Activated T-cell treated with anti-CD3 and anti-CD28 coated beads, Interleukin-2, amount 50 U/mL, for 24 hours (primary cell): ENCODE data around the gene SNX14.
A peak's percentile ranks its signal among the peaks of the same experiment; 100 is the strongest.
"Not testable (repeated sequence)": the region's sequence is repeated elsewhere in the genome, so short reads cannot be mapped to it uniquely, and the experiment has no call there.

Source experiments
- DNase-seq: peaks from one replicate; pipeline ENCODE4 v3.0.0-alpha.2; 2020
- H3K27ac Mint-ChIP-seq: 2 replicates; pipeline ENCODE4 v1.8.0; 2020; ENCODE audit warnings: mild to moderate bottlenecking, mixed read lengths
- H3K27me3 Mint-ChIP-seq: 2 replicates; pipeline ENCODE4 v1.8.0; 2020; ENCODE audit warnings: mixed read lengths
- H3K36me3 Mint-ChIP-seq: 2 replicates; pipeline ENCODE4 v1.8.0; 2020; ENCODE audit warnings: low read depth, mixed read lengths
- H3K4me1 Mint-ChIP-seq: 2 replicates; pipeline ENCODE4 v1.8.0; 2020; ENCODE audit warnings: low read depth, mixed read lengths
- H3K4me3 Mint-ChIP-seq: 2 replicates; pipeline ENCODE4 v1.8.0; 2020; ENCODE audit warnings: mild to moderate bottlenecking, moderate library complexity, mixed read lengths
- H3K9me3 Mint-ChIP-seq: 2 replicates; pipeline ENCODE4 v1.8.0; 2020; ENCODE audit warnings: mixed read lengths

The SNX14 gene

GRCh38 chr6:85593438-85594196 is at the start of gene SNX14:
SNX14 (minus strand) TSS chr6:85593858; CDS start chr6:85593718, 140 bp downstream.
- Mint-ChIP-seq H3K9me3 (no peaks in the 10 kb centered on the region), H3K4me3 (peak within 1 kb of the TSS; percentile 85), H3K27ac (peak within 1 kb of the TSS; percentile 98), H3K27me3 (no peaks in the 10 kb centered on the region), H3K4me1 (peaks cover 56% of the 10 kb centered on the region), H3K36me3 (peaks cover 47% of the 10 kb centered on the region)
- DNase-seq: peak; percentile 86

GRCh38 chr6:85642774-85643536 is 49.3 kb upstream of the SNX14 start, which contains the start of gene SYNCRIP:
SYNCRIP (minus strand) TSS chr6:85642886; CDS start chr6:85641439, 1,447 bp downstream.
- H3K36me3 Mint-ChIP-seq: peaks cover 52% of the 10 kb centered on the region

GRCh38 chr6:85641897-85642773 is 48.5 kb upstream of the SNX14 start:
- peaks cover 60% of the 10 kb centered on the region for H3K36me3 Mint-ChIP-seq
- no peaks in the 10 kb centered on the region for H3K9me3 Mint-ChIP-seq
- peak; percentile 75 for DNase-seq
- H3K27ac Mint-ChIP-seq: peak overlapping the region; percentile 99
- H3K27me3 Mint-ChIP-seq: no peaks in the 10 kb centered on the region
- H3K4me1 Mint-ChIP-seq: peaks cover 47% of the 10 kb centered on the region
- H3K4me3 Mint-ChIP-seq: peak overlapping the region; percentile 87

More at GRCh38 chr6:85642774-85643536, 49.3 kb upstream of the SNX14 start, which contains the start of gene SYNCRIP:
- DNase-seq: peak; percentile 99
- Mint-ChIP-seq H3K27me3 (no peaks in the 10 kb centered on the region), H3K9me3 (no peaks in the 10 kb centered on the region), H3K4me3 (peak within 1 kb of the TSS; percentile 87), H3K4me1 (peaks cover 39% of the 10 kb centered on the region), H3K27ac (peak within 1 kb of the TSS; percentile 99)

GRCh38 chr6:85641522-85641896 is 47.9 kb upstream of the SNX14 start:
- H3K27ac Mint-ChIP-seq: peak overlapping the region; percentile 99
- H3K27me3 Mint-ChIP-seq: no peaks in the 10 kb centered on the region
- peaks cover 66% of the 10 kb centered on the region for H3K36me3 Mint-ChIP-seq
- H3K9me3 Mint-ChIP-seq: no peaks in the 10 kb centered on the region
- H3K4me1 Mint-ChIP-seq: peaks cover 52% of the 10 kb centered on the region
- no peak for DNase-seq
- H3K4me3 Mint-ChIP-seq: peak overlapping the region; percentile 87

- Mint-ChIP-seq H3K27ac (peak overlapping the region; percentile 99), H3K36me3 (peaks cover 73% of the 10 kb centered on the region), H3K27me3 (no peaks in the 10 kb centered on the region), H3K9me3 (no peaks in the 10 kb centered on the region), H3K4me1 (peaks cover 55% of the 10 kb centered on the region), H3K4me3 (peak overlapping the region; percentile 87)
- DNase-seq: no peak
Measured at GRCh38 chr6:85640821-85641220, 47.2 kb upstream of the SNX14 start.

GRCh38 chr6:85637579-85637978 is 43.9 kb upstream of the SNX14 start:
- H3K4me1 Mint-ChIP-seq: peaks cover 67% of the 10 kb centered on the region
- H3K27ac Mint-ChIP-seq: peak overlapping the region; percentile 75
- DNase-seq: no peak
- no peaks in the 10 kb centered on the region for H3K9me3 Mint-ChIP-seq
- peak overlapping the region; percentile 47 for H3K4me3 Mint-ChIP-seq
- H3K36me3 Mint-ChIP-seq: peaks cover 97% of the 10 kb centered on the region
- no peaks in the 10 kb centered on the region for H3K27me3 Mint-ChIP-seq

- no peak for DNase-seq
- Mint-ChIP-seq H3K27ac (peak overlapping the region; percentile 55), H3K4me3 (no peak overlapping the region), H3K9me3 (no peaks in the 10 kb centered on the region), H3K36me3 (peaks cover 97% of the 10 kb centered on the region), H3K4me1 (peaks cover 78% of the 10 kb centered on the region), H3K27me3 (no peaks in the 10 kb centered on the region)
Measured at GRCh38 chr6:85632164-85632942, 38.7 kb upstream of the SNX14 start.

GRCh38 chr6:85631117-85631516 is 37.5 kb upstream of the SNX14 start:
- not testable (repeated sequence) for H3K4me3 Mint-ChIP-seq, DNase-seq, H3K9me3 Mint-ChIP-seq, H3K27me3 Mint-ChIP-seq
- peak overlapping the region; percentile 47 for H3K27ac Mint-ChIP-seq
- H3K4me1 Mint-ChIP-seq: peaks cover 78% of the 10 kb centered on the region
- H3K36me3 Mint-ChIP-seq: peaks cover 97% of the 10 kb centered on the region

- Mint-ChIP-seq H3K4me3 (no peak overlapping the region), H3K4me1 (peaks cover 77% of the 10 kb centered on the region), H3K36me3 (peaks cover 97% of the 10 kb centered on the region), H3K27me3 (no peaks in the 10 kb centered on the region), H3K27ac (peak overlapping the region; percentile 60), H3K9me3 (no peaks in the 10 kb centered on the region)
- no peak for DNase-seq
Measured at GRCh38 chr6:85628353-85628752, 34.7 kb upstream of the SNX14 start.

GRCh38 chr6:85620308-85620707 is 26.6 kb upstream of the SNX14 start:
- peaks cover 99% of the 10 kb centered on the region for H3K36me3 Mint-ChIP-seq
- H3K4me3 Mint-ChIP-seq: no peak overlapping the region
- no peaks in the 10 kb centered on the region for H3K9me3 Mint-ChIP-seq
- no peak for DNase-seq
- H3K27ac Mint-ChIP-seq: peak overlapping the region; percentile 69
- no peaks in the 10 kb centered on the region for H3K27me3 Mint-ChIP-seq
- H3K4me1 Mint-ChIP-seq: peaks cover 53% of the 10 kb centered on the region

- no peak for DNase-seq
- H3K36me3 Mint-ChIP-seq: peaks cover 99% of the 10 kb centered on the region
- H3K27ac Mint-ChIP-seq: peak overlapping the region; percentile 85
- no peak overlapping the region for H3K4me3 Mint-ChIP-seq
- H3K9me3 Mint-ChIP-seq: no peaks in the 10 kb centered on the region
- no peaks in the 10 kb centered on the region for H3K27me3 Mint-ChIP-seq
- H3K4me1 Mint-ChIP-seq: peaks cover 35% of the 10 kb centered on the region
Measured at GRCh38 chr6:85614780-85615179, 21.1 kb upstream of the SNX14 start.

- H3K4me3 Mint-ChIP-seq: no peak overlapping the region
- H3K9me3 Mint-ChIP-seq: no peaks in the 10 kb centered on the region
- peak overlapping the region; percentile 40 for H3K27ac Mint-ChIP-seq
Measured at GRCh38 chr6:85612690-85613474, 19.2 kb upstream of the SNX14 start.

More at GRCh38 chr6:85612690-85613474, 19.2 kb upstream of the SNX14 start:
- Mint-ChIP-seq H3K36me3 (peaks cover 99% of the 10 kb centered on the region), H3K4me1 (peaks cover 29% of the 10 kb centered on the region), H3K27me3 (no peaks in the 10 kb centered on the region)
- no peak for DNase-seq
